Measurements from ENCODE around the gene PBLD.

DNA sequence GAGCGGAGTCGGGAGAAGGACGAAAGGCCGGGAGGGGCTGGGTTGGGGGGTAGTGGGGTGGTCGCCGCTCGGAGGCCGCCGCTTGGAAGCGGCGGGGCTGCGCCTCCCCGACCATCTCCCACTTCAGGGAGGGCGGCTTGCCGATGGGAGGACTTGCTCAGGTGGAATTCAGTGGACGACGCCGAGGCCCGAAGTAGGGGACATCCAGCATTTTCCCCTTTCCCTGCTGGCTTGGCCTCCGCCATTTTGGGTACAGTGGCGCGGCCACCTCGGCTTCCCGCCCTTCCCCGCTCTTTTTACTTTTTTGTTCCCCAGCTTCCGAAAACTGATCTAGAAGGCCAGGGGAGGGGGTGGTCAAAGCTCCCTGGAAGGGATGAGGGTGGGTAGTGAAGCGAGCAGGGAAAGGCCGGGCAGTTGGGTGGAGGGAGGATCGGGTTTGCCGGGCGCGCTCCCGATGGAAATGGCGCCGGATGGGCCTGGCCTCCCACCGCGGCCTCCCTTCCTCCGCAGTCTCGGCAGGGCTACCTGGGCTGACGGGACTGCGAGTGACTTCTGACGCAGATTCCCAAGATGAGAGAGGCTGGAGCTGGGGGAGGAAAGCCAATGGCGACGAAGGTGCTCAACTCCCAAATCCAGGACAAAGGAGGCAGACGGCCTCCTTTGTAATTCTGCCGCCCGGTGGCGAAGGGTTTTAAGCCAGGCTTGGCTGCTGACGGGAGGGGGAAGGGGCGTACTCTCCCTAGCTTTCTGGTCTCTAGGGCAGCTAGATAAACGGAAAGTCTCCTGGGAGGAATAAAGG is at the start of gene PBLD:
- 0 out of 2 replicates have a peak, but pooled peaks have one; percentile 28 for TF ChIP-seq GLIS3 (CRISPR knock-in tag; IDR thresholded peaks at IDR 0.05)
- TF ChIP-seq ESRRG (CRISPR knock-in tag; IDR thresholded peaks at IDR 0.05), result 0 out of 2 replicates have a peak, but pooled peaks have one; percentile 78
- no peak for TF ChIP-seq ZNF565 (CRISPR knock-in tag; conservative IDR thresholded peaks at IDR 0.05; ENCODE audit: low read depth)
- TF ChIP-seq, protein P1, sequence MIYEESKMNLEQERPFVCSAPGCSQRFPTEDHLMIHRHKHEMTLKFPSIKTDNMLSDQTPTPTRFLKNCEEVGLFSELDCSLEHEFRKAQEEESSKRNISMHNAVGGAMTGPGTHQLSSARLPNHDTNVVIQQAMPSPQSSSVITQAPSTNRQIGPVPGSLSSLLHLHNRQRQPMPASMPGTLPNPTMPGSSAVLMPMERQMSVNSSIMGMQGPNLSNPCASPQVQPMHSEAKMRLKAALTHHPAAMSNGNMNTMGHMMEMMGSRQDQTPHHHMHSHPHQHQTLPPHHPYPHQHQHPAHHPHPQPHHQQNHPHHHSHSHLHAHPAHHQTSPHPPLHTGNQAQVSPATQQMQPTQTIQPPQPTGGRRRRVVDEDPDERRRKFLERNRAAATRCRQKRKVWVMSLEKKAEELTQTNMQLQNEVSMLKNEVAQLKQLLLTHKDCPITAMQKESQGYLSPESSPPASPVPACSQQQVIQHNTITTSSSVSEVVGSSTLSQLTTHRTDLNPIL (CRISPR knock-in tag; IDR thresholded peaks at IDR 0.05; ENCODE audit: low read depth), result no peak
- TF ChIP-seq ZC3H10 (CRISPR knock-in tag; IDR thresholded peaks at IDR 0.05), result no peak
- no peak for TF ChIP-seq ISL1 (CRISPR knock-in tag; IDR thresholded peaks at IDR 0.05)
- no peak for TF ChIP-seq POU6F1 (CRISPR knock-in tag; IDR thresholded peaks at IDR 0.05; ENCODE audit: borderline replicate concordance, low read depth)
- peak; percentile 20; the same call in 1 of the 2 replicates for TF ChIP-seq PATZ1 (CRISPR knock-in tag; IDR thresholded peaks at IDR 0.05; ENCODE audit: borderline replicate concordance)
- TF ChIP-seq CSDC2 (CRISPR knock-in tag; IDR thresholded peaks at IDR 0.05), result peak; percentile 47; the same call in 1 of the 2 replicates
- TF ChIP-seq ZFP30 (CRISPR knock-in tag; IDR thresholded peaks at IDR 0.05), result no peak
- TF ChIP-seq, protein P2, sequence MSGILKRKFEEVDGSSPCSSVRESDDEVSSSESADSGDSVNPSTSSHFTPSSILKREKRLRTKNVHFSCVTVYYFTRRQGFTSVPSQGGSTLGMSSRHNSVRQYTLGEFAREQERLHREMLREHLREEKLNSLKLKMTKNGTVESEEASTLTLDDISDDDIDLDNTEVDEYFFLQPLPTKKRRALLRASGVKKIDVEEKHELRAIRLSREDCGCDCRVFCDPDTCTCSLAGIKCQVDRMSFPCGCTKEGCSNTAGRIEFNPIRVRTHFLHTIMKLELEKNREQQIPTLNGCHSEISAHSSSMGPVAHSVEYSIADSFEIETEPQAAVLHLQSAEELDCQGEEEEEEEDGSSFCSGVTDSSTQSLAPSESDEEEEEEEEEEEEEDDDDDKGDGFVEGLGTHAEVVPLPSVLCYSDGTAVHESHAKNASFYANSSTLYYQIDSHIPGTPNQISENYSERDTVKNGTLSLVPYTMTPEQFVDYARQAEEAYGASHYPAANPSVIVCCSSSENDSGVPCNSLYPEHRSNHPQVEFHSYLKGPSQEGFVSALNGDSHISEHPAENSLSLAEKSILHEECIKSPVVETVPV (CRISPR knock-in tag; IDR thresholded peaks at IDR 0.05), result peak; percentile 81; the same call in 1 of the 2 replicates
- TF ChIP-seq, protein P3, sequence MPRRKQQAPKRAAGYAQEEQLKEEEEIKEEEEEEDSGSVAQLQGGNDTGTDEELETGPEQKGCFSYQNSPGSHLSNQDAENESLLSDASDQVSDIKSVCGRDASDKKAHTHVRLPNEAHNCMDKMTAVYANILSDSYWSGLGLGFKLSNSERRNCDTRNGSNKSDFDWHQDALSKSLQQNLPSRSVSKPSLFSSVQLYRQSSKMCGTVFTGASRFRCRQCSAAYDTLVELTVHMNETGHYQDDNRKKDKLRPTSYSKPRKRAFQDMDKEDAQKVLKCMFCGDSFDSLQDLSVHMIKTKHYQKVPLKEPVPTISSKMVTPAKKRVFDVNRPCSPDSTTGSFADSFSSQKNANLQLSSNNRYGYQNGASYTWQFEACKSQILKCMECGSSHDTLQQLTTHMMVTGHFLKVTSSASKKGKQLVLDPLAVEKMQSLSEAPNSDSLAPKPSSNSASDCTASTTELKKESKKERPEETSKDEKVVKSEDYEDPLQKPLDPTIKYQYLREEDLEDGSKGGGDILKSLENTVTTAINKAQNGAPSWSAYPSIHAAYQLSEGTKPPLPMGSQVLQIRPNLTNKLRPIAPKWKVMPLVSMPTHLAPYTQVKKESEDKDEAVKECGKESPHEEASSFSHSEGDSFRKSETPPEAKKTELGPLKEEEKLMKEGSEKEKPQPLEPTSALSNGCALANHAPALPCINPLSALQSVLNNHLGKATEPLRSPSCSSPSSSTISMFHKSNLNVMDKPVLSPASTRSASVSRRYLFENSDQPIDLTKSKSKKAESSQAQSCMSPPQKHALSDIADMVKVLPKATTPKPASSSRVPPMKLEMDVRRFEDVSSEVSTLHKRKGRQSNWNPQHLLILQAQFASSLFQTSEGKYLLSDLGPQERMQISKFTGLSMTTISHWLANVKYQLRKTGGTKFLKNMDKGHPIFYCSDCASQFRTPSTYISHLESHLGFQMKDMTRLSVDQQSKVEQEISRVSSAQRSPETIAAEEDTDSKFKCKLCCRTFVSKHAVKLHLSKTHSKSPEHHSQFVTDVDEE (CRISPR knock-in tag; IDR thresholded peaks at IDR 0.05), result 0 out of 2 replicates have a peak, but pooled peaks have one; percentile 30
- no peak; the same call in 1 of the 2 replicates for TF ChIP-seq ARNTL (CRISPR knock-in tag; IDR thresholded peaks at IDR 0.05; ENCODE audit: borderline replicate concordance, low read depth)
- peak; percentile 13; the same call in 1 of the 2 replicates for TF ChIP-seq TCF4 (CRISPR knock-in tag; IDR thresholded peaks at IDR 0.05; ENCODE audit: borderline replicate concordance)

Measured in SK-N-SH treated with all-trans-retinoic acid at 6 μM for 48 hours (cell line).